ENCODE results near the gene SERINC1. TPM values are rescaled to one million over a fixed set of nuclear protein-coding genes. Genes with fewer than 3 reads are reported as not detected.

Gene SERINC1
- total and polyA plus RNA-seq, 9 of the 15 experiments (the other 6 are each of a cell fraction or from before 2014, with no cell fraction given), result 28.8 to 64.6 (median 39.7) TPM

DNA sequence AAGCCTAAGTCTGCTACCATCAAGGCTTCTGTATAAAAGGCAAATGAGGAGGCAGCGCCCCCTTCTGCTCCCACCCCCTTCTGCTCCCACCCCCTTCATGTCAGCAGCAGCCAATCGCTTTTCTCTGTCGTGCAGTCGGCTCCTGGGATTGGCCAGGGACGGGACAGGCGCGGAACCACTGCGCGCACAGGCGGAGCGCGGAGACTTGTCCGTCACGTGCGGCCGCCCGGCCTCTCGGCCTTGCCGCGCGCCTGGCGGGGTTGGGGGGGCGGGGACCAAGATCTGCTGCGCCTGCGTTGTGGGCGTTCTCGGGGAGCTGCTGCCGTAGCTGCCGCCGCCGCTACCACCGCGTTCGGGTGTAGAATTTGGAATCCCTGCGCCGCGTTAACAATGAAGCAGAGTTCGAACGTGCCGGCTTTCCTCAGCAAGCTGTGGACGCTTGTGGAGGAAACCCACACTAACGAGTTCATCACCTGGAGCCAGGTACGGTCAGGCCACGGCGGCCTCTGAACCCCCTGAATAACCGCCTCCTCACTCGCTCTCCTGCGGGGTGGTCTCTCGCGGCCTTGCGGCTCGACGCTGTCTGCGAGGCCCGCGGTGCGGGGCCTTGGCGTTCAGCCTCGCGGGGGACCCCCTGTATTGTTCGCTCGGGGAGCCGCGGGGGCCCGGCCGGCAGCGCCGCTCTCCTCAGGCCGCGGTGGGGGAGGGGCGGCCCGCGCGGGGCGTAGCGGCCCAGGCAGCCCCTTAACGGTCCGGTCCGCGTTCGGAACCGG, 72.1 kb downstream of the SERINC1 start, which contains the start of gene HSF2 (continued):
- TF ChIP-seq ZNF347 (CRISPR knock-in tag; IDR thresholded peaks at IDR 0.05; ENCODE audit: low read depth) (no peak), ZNF644 (tag; IDR thresholded peaks at IDR 0.05; ENCODE audit: low read depth) (no peak), E2F4 (CRISPR knock-in tag; IDR thresholded peaks at IDR 0.05; ENCODE audit: low read depth) (no peak), ZFP1 (CRISPR knock-in tag; IDR thresholded peaks at IDR 0.05) (no peak), NBN (IDR thresholded peaks at IDR 0.05; ENCODE audit: low read depth) (no peak), ZNF740 (CRISPR knock-in tag; IDR thresholded peaks at IDR 0.05) (peak; percentile 81), ZNF740 (tag; IDR thresholded peaks at IDR 0.05) (peak in 1 of 2 experiments; percentile 76; a peak in 2 of 4 replicates), DMBX1 (CRISPR knock-in tag; IDR thresholded peaks at IDR 0.05; ENCODE audit: borderline replicate concordance) (no peak), ATF3 (IDR thresholded peaks at IDR 0.05) (no peak), ATF3 (CRISPR knock-in tag; conservative IDR thresholded peaks at IDR 0.05) (no peak), BRD9 (IDR thresholded peaks at IDR 0.05; ENCODE audit: low read depth, partially characterized antibody) (no peak), SP2 (IDR thresholded peaks at IDR 0.05; ENCODE audit: extremely low read depth, low read depth, low read length, poor library complexity, severe bottlenecking) (peak; percentile 74), ZNF12 (CRISPR knock-in tag; IDR thresholded peaks at IDR 0.05) (0 out of 2 replicates have a peak, but pooled peaks have one; percentile 65), CHD2 (IDR thresholded peaks at IDR 0.05; ENCODE audit: low read depth, low read length) (peak; percentile 66; the same call in 1 of the 2 replicates), PHF8 (IDR thresholded peaks at IDR 0.05; ENCODE audit: borderline replicate concordance, low read length) (peak; percentile 87; the same call in 1 of the 2 replicates), CBFA2T2 (conservative IDR thresholded peaks at IDR 0.05) (no peak), ZNF507 (tag; conservative IDR thresholded peaks at IDR 0.05) (no peak), GABPA (tag; conservative IDR thresholded peaks at IDR 0.05; ENCODE audit: low read depth) (no peak)
- TF ChIP-seq, protein P1, sequence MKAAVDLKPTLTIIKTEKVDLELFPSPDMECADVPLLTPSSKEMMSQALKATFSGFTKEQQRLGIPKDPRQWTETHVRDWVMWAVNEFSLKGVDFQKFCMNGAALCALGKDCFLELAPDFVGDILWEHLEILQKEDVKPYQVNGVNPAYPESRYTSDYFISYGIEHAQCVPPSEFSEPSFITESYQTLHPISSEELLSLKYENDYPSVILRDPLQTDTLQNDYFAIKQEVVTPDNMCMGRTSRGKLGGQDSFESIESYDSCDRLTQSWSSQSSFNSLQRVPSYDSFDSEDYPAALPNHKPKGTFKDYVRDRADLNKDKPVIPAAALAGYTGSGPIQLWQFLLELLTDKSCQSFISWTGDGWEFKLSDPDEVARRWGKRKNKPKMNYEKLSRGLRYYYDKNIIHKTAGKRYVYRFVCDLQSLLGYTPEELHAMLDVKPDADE (conservative IDR thresholded peaks at IDR 0.05; ENCODE audit: control insufficient read depth, low read depth, low read length), result no peak
- TF ChIP-seq, protein P2, sequence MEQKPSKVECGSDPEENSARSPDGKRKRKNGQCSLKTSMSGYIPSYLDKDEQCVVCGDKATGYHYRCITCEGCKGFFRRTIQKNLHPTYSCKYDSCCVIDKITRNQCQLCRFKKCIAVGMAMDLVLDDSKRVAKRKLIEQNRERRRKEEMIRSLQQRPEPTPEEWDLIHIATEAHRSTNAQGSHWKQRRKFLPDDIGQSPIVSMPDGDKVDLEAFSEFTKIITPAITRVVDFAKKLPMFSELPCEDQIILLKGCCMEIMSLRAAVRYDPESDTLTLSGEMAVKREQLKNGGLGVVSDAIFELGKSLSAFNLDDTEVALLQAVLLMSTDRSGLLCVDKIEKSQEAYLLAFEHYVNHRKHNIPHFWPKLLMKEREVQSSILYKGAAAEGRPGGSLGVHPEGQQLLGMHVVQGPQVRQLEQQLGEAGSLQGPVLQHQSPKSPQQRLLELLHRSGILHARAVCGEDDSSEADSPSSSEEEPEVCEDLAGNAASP (IDR thresholded peaks at IDR 0.05), result no peak
